ENCODE data around the gene ATP11C. TPM values are rescaled to one million over a fixed set of nuclear protein-coding genes. Genes with fewer than 3 reads are reported as not detected.

The ATP11C gene
- total and polyA plus RNA-seq, 2 of the 4 experiments (the other 2 are of a cell fraction), result 19.3 to 40.0 TPM

- no peak overlapping the region for H4K8ac ChIP-seq (ENCODE audit: low read depth in 2 of 2, low read length in 2 of 2)
- DNase-seq (no peak), ATAC-seq (ENCODE audit: low read depth) (no peak)
- no peak overlapping the region for H4K91ac ChIP-seq (ENCODE audit: insufficient read depth, low read depth, low read length)
- peaks cover 5% of the 10 kb centered on the region for H4K20me1 ChIP-seq (ENCODE audit: insufficient read depth, low read length)
- no peak overlapping the region for H2AK5ac ChIP-seq (ENCODE audit: low read depth, low read length)
- peaks cover 6 to 21% of the 10 kb centered on the region in 2 experiments for H3K79me1 ChIP-seq (ENCODE audit: low read depth in 1 of 2, low read length in 2 of 2)
- dilution Hi-C loops (cut with HindIII; ENCODE audit: low sequenced_read_pairs, unreplicated experiment) (no loop called here), in situ Hi-C loops (cut with MboI; ENCODE audit: low sequenced_read_pairs) (no loop called here), intact Hi-C loops (cut with micrococcal nuclease) (no loop called here)
- no peak overlapping the region for H3K9ac ChIP-seq (ENCODE audit: low read depth, low read length)
- H3K56ac ChIP-seq (ENCODE audit: extremely low read depth, insufficient read depth, low read length), result no peak overlapping the region
- TF ChIP-seq MXI1 (IDR thresholded peaks at IDR 0.05; ENCODE audit: borderline replicate concordance, low read depth, low read length), result no peak
- no peak for TF ChIP-seq FOS (IDR thresholded peaks at IDR 0.05; ENCODE audit: low read depth, low read length)
- TF ChIP-seq RCOR1 (IDR thresholded peaks at IDR 0.05; ENCODE audit: insufficient replicate concordance, low read length), result no peak
- TF ChIP-seq RAD21 (IDR thresholded peaks at IDR 0.05; ENCODE audit: low read length), result no peak
- no peak for TF ChIP-seq USF2 (IDR thresholded peaks at IDR 0.05; ENCODE audit: low read depth, low read length)
- TF ChIP-seq SMC3 (IDR thresholded peaks at IDR 0.05; ENCODE audit: low read depth, low read length), result no peak
- TF ChIP-seq MAZ (IDR thresholded peaks at IDR 0.05; ENCODE audit: borderline replicate concordance, low read depth, low read length), result no peak
- TF ChIP-seq ELK1 (IDR thresholded peaks at IDR 0.05; ENCODE audit: borderline replicate concordance, low read depth, low read length), result no peak
- no peak for TF ChIP-seq RFX5 (IDR thresholded peaks at IDR 0.05; ENCODE audit: low read depth, low read length)
- no peak for TF ChIP-seq CEBPB (IDR thresholded peaks at IDR 0.05; ENCODE audit: low read depth, low read length)
- TF ChIP-seq CHD1 (IDR thresholded peaks at IDR 0.05; ENCODE audit: low read depth, low read length), result no peak
- TF ChIP-seq MAFK (IDR thresholded peaks at IDR 0.05; ENCODE audit: low read depth, low read length), result no peak
- no peak for TF ChIP-seq NFE2L2 (IDR thresholded peaks at IDR 0.05; ENCODE audit: low read depth, low read length)
- TF ChIP-seq BHLHE40 (IDR thresholded peaks at IDR 0.05; ENCODE audit: low read depth, low read length), result no peak
- no peak for TF ChIP-seq CTCF (conservative IDR thresholded peaks at IDR 0.05; ENCODE audit: low read depth, low read length)
- no peak for TF ChIP-seq POLR2A (IDR thresholded peaks at IDR 0.05; ENCODE audit: low read depth, low read length)
- no peaks in the 10 kb centered on the region for H3K9me3 ChIP-seq (ENCODE audit: control insufficient read depth, insufficient read depth, low read length)
- H2AK9ac ChIP-seq (replicated peaks; ENCODE audit: low read depth, low read length, poor library complexity), result no peak overlapping the region
- no peak overlapping the region for H3K18ac ChIP-seq (ENCODE audit: low read depth, low read length)
- no peaks in the 10 kb centered on the region for H3K9me1 ChIP-seq (ENCODE audit: insufficient read depth, low read length)
- H2AFZ ChIP-seq (replicated peaks; ENCODE audit: low read length, poor library complexity), result no peak overlapping the region
- no TSS peak for BruUV-seq (replicated peaks)
- no peak overlapping the region for H3K14ac ChIP-seq (replicated peaks; ENCODE audit: low read depth, low read length)
- no peak overlapping the region for H3K4me2 ChIP-seq (ENCODE audit: low read depth, low read length)
- H2BK120ac ChIP-seq (ENCODE audit: low read depth, low read length), result no peak overlapping the region
- CTCF ChIA-PET, result no interaction called here
- H2BK5ac ChIP-seq (ENCODE audit: low read depth, low read length, poor library complexity, severe bottlenecking), result no peak overlapping the region
- H2BK15ac ChIP-seq (ENCODE audit: low read depth, low read length), result no peak overlapping the region
- POLR2A ChIA-PET (ENCODE audit: unreplicated experiment), result no interaction called here
- no peak overlapping the region for H3K23ac ChIP-seq (ENCODE audit: low read depth, low read length)
- no peaks in the 10 kb centered on the region for H3K4me1 ChIP-seq (ENCODE audit: control insufficient read depth, insufficient read depth, low read length)
- no peaks in the 10 kb centered on the region for H3K27me3 ChIP-seq (ENCODE audit: control insufficient read depth, insufficient read depth, low read length)
- no peak overlapping the region for H3K27ac ChIP-seq (ENCODE audit: insufficient read depth, low read length)
- WGBS, 2 experiments (ENCODE audit: extremely low coverage in 2 of 2, insufficient read length in 1 of 2), result no CpG with 5 or more reads among the region's 2 CpGs
- no peaks in the 10 kb centered on the region for H3K36me3 ChIP-seq (ENCODE audit: control insufficient read depth, insufficient read depth, low read length)
- H4K5ac ChIP-seq (ENCODE audit: low read depth, low read length), result no peak overlapping the region
- no peak overlapping the region for H2BK20ac ChIP-seq (ENCODE audit: low read depth, low read length)
- H3K4ac ChIP-seq (ENCODE audit: low read depth, low read length), result no peak overlapping the region
- H3K4me3 ChIP-seq (ENCODE audit: insufficient read depth, low read depth, low read length), result no peak overlapping the region
Measured at GRCh38 chrX:139905743-139906142, 27.1 kb downstream of the ATP11C start.
